Duodenal mucosa (tissue), 2 donors: ENCODE results near the gene PDIA5.
"Not testable (repeated sequence)": the region's sequence is repeated elsewhere in the genome, so short reads cannot be mapped to it uniquely, and the experiment has no call there.

Experiments used
- H3K27ac ChIP-seq: one replicate; pipeline ENCODE4 v1.7.0; 2013; ENCODE audit warnings: low read depth, low read length
- H3K27me3 ChIP-seq, 2 donors: one replicate each; pipeline ENCODE4 v1.7.0; 2013; ENCODE audit warnings: low read length in 2 of 2, control low read depth in 1 of 2; ENCODE audit not compliant: insufficient read depth in 2 of 2, control insufficient read depth in 1 of 2
- H3K36me3 ChIP-seq, 2 donors: one replicate each; pipeline ENCODE4 v1.7.0; 2013; ENCODE audit warnings: low read length in 2 of 2, control low read depth in 1 of 2; ENCODE audit not compliant: insufficient read depth in 2 of 2, control insufficient read depth in 1 of 2
- H3K4me1 ChIP-seq, 2 donors: one replicate each; pipeline ENCODE4 v1.7.0; 2013; ENCODE audit warnings: low read length in 2 of 2, control low read depth in 1 of 2; ENCODE audit not compliant: insufficient read depth in 2 of 2, control insufficient read depth in 1 of 2
- H3K4me3 ChIP-seq, 2 donors: one replicate each; pipeline ENCODE4 v1.7.0; 2013; ENCODE audit warnings: low read length in 2 of 2, low read depth in 1 of 2
- H3K9ac ChIP-seq, 2 donors: one replicate each; pipeline ENCODE4 v1.7.0; 2013; ENCODE audit warnings: low read length in 2 of 2, low read depth in 1 of 2
- H3K9me3 ChIP-seq, 2 donors: one replicate each; pipeline ENCODE4 v1.7.0; 2013; ENCODE audit warnings: low read length in 2 of 2, control low read depth in 1 of 2; ENCODE audit not compliant: control insufficient read depth in 1 of 2

Gene PDIA5

DNA sequence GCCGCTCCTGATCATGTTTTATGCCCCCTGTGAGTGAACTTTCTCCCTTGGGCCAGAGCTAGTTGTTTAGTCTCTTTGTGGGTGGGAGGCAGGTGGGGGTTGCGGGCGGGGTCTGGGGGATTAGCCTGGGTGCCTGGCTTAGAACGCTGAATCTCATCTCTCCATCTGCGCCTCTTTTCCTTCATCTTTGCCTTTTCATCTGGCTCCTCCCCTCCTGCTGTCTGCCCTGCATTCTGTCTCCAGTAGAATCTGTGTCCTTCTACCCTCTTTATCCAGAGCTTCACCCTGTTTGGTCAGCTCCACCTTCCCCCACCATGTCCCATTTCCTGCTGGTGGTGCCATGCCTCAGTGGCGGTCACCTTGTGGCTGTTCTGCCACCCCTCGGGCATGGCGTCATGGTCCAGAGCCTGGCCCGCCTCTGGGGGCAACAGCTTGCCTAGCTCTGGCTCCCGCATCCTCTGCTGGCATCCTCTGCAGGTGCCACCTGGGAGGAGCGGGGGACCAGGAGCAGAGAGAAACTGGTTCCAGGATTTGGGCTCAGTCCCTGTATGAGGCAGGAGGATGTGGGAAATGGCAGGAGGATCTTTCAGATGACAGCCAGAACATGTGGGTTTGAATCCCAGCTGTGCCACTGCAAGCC lies 44.3 kb downstream of the PDIA5 start:
- Histone ChIP-seq H3K36me3 (peaks cover 18 to 60% of the 10 kb centered on the region in 2 donors), H3K9ac (no peak overlapping the region)

DNA sequence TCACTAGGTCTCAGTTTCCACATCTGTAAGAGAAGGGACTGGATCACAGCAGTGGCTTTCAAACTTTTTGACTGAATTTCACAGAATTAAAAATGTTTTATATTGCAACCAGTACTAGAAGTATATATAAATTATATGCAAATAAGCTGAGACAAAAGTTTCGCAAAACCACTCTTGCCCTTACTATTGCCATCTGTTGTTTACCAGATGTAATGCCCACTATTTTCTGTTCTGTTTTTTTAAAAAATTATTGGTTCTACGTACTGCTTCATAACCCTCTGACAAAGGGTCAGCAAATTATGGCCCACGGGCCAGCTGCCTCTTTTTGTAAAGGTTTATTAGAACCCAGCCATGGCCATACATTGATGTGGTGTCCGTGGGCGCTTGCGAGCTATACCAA lies 44.8 kb downstream of the PDIA5 start:
- Histone ChIP-seq H3K9ac (no peak overlapping the region), H3K9me3 (no peaks in the 10 kb centered on the region), H3K4me3 (no peak overlapping the region), H3K27ac (no peak overlapping the region), H3K4me1 (no peaks in the 10 kb centered on the region), H3K27me3 (no peaks in the 10 kb centered on the region), H3K36me3 (peaks cover 16 to 60% of the 10 kb centered on the region in 2 donors)

More for the DNA sequence above, 44.3 kb downstream of the PDIA5 start:
- Histone ChIP-seq H3K4me3 (no peak overlapping the region), H3K27ac (no peak overlapping the region), H3K9me3 (no peaks in the 10 kb centered on the region), H3K4me1 (no peaks in the 10 kb centered on the region), H3K27me3 (no peaks in the 10 kb centered on the region)

DNA sequence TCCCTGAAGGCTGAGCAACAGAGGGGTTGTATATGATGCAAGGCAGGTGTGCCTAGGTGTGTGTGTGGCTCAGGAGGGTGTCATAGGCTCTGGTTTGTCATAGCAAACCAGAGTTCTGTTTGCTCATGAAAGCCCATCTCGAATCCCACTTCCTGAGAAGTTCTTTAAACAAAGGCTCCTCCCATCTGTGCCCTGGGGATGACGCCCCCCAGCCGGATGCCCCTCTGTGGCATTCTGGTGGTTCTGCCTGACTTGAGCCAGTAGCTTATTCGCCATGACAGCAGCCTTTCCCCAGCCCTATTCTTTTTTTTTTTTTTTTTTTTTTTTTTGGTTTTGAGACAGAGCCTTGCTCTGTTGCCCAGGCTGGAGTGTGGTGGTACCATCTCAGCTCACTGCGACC lies 45.4 kb downstream of the PDIA5 start:
- Histone ChIP-seq H3K9me3 (no peaks in the 10 kb centered on the region), H3K9ac (no peak overlapping the region), H3K4me1 (no peaks in the 10 kb centered on the region), H3K36me3 (peaks cover 10 to 57% of the 10 kb centered on the region in 2 donors), H3K27me3 (no peaks in the 10 kb centered on the region), H3K27ac (no peak overlapping the region), H3K4me3 (no peak overlapping the region)

DNA sequence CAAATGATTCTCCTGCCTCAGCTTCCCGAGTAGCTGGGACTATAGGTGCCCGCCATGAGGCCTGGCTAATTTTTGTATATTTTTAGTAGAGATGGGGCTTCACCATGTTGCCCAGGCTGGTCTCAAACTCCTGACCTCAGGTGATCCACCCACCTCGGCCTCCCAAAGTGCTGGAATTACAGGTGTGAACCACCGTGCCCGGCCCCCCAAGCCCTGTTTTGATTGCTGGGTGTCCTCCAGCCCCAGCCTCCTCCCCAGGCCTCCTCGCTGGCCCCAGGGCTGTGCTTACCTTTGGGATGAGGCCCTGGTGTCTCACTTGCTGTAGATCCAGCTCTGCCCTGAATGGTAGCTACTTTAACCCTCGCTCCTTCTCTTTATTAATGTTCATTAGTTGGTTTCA lies 45.8 kb downstream of the PDIA5 start:
- not testable (repeated sequence) for H3K4me1 ChIP-seq, H3K4me3 ChIP-seq, H3K9me3 ChIP-seq, H3K9ac ChIP-seq, H3K27ac ChIP-seq, H3K27me3 ChIP-seq
- H3K36me3 ChIP-seq: peaks cover 6 to 55% of the 10 kb centered on the region in 2 donors

DNA sequence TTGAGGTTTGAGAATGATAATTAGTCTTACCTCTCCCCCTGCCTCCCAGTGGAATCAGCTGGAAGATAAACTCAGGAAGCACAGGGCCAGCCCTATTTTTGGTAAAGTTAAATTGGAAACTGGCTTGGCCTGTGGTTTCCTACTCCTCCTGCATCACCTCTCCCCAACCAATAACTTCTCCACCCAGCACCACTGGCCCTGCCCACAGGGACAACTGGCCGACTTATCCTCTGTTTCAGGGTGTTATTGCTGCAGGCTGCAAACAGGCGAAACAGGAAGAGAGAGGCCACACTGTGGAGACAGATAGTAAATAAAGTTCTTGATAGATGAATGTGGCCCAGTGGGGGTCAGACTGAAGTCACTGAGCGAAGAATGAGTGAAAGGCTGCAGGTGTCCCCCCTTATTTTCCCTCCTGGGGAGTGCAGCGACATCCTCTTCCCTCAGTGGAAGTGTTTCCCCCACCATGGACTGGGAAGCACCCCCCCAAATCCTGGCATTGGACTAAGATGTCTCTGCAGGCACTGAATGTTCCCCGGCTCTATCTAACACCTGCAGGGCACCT lies 47.1 kb downstream of the PDIA5 start:
- H3K9me3 ChIP-seq: no peaks in the 10 kb centered on the region
- no peak overlapping the region for H3K27ac ChIP-seq
- H3K9ac ChIP-seq: no peak overlapping the region
- peaks cover 5 to 54% of the 10 kb centered on the region in 2 donors for H3K36me3 ChIP-seq
- no peaks in the 10 kb centered on the region for H3K4me1 ChIP-seq
- no peak overlapping the region for H3K4me3 ChIP-seq
- no peaks in the 10 kb centered on the region for H3K27me3 ChIP-seq

DNA sequence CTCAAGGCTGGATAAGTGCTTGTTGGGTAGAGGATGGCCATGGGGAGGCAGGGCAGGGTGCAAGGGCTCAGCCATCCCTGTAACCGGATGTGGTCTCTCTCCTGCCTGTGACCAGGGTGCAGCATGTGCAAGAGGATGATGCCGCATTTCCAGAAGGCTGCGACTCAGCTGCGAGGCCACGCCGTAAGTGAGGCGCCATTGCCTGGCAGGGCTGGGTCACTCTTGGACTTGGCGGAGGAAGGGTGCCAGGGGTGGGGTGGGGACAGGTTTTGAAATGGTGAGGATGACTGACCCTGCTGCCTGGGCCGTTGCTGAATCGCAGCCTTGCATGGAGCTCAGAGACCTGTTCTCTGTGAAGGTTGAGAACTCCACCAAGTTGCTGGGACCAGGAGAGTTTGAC lies 49.3 kb downstream of the PDIA5 start:
- Histone ChIP-seq H3K9ac (no peak overlapping the region), H3K36me3 (peaks cover 5 to 55% of the 10 kb centered on the region in 2 donors), H3K4me1 (no peaks in the 10 kb centered on the region), H3K9me3 (no peaks in the 10 kb centered on the region), H3K27me3 (no peaks in the 10 kb centered on the region), H3K4me3 (no peak overlapping the region), H3K27ac (no peak overlapping the region)

DNA sequence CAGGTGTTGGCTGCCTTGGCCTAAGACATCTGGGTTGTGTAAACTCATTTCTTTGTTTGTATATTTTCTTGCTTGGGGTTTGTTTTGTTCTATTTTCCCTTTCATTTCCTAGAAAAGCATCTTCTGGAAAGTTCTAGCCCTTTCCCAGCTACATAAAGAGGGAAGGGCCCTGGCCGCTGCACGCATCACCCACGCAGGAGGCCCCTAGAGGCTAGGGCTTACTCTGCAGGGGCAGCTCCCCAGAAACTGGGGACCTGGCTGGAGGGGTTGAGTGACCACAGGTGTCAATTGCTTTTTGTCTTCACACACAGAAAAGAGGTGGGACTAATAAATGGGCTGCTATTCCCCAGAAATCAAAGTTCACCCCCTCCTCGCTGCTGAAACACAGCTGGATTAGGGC lies 52.6 kb downstream of the PDIA5 start:
- Histone ChIP-seq H3K4me3 (no peak overlapping the region), H3K4me1 (no peaks in the 10 kb centered on the region), H3K27me3 (no peaks in the 10 kb centered on the region), H3K36me3 (peaks cover 13 to 73% of the 10 kb centered on the region in 2 donors), H3K27ac (no peak overlapping the region), H3K9ac (no peak overlapping the region), H3K9me3 (no peaks in the 10 kb centered on the region)

DNA sequence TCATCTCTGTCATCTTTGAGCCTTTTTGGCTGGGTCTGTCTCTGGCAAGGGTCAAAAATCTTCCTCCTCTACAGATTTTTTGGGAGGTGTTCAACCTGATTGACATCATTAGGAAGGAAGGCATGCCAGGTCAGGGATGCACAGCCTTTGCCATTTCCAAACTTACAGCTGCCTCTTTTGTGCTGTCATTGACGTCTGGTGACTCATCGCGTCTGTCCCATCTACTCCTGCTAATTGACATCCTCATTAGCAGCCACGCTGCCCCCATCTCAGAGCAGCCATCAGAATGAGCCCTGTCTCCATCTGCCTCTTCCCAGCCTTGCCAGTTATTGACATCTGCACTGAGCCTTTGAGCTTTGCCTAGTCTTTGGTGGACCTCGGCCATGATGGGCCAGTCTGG lies 53.0 kb downstream of the PDIA5 start:
- no peak overlapping the region for H3K4me3 ChIP-seq
- no peaks in the 10 kb centered on the region for H3K9me3 ChIP-seq
- no peaks in the 10 kb centered on the region for H3K27me3 ChIP-seq
- H3K27ac ChIP-seq: no peak overlapping the region
- no peak overlapping the region for H3K9ac ChIP-seq
- peaks cover 13 to 73% of the 10 kb centered on the region in 2 donors for H3K36me3 ChIP-seq
- H3K4me1 ChIP-seq: no peaks in the 10 kb centered on the region

DNA sequence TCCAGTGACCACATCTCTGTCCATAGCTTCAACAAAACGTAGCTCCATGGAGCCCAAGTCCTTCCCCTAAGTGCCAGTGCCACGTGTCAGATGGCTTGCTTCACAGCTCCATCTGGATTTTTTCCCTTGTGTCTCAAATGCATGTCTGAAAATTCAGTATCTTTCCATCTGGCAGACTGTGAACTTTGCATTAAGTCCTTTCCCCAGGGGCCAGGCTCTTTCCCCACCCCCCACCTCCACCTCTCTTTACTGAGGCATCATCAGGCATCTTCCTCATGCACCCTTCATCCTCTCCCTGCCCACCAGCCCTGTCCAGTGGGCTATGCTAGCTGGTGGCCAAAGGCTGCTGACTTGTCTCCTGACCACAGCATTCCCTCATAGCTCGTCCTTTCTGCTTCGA lies 53.7 kb downstream of the PDIA5 start:
- Histone ChIP-seq H3K27me3 (no peaks in the 10 kb centered on the region), H3K36me3 (peaks cover 13 to 75% of the 10 kb centered on the region in 2 donors), H3K9me3 (no peaks in the 10 kb centered on the region), H3K9ac (no peak overlapping the region), H3K4me3 (no peak overlapping the region), H3K27ac (no peak overlapping the region), H3K4me1 (no peaks in the 10 kb centered on the region)

DNA sequence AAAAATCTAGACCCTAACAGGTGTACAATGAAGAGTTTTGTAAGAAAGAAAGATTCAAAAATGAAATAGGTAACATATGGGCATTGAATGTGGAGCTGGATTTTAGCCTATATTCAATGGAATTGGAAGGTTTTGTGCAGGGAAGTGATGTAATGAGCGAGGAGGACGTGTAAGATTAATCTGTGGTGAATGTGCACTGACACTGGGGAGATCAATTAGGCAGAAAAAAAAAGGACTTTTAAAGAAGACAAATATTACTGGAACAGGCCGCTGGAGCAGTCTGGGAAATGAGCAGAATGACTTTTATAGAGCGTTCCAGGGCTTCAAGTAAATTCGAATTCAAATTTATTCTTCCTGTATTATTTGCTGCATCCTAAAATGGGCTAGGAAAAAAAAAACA lies 55.2 kb downstream of the PDIA5 start:
- H3K36me3 ChIP-seq: peaks cover 13 to 73% of the 10 kb centered on the region in 2 donors

More for the DNA sequence above, 55.2 kb downstream of the PDIA5 start:
- no peaks in the 10 kb centered on the region for H3K27me3 ChIP-seq
- no peak overlapping the region for H3K4me3 ChIP-seq
- H3K27ac ChIP-seq: no peak overlapping the region
- H3K9me3 ChIP-seq: no peaks in the 10 kb centered on the region
- no peak overlapping the region for H3K9ac ChIP-seq
- H3K4me1 ChIP-seq: no peaks in the 10 kb centered on the region
